ENCODE data around the gene IQSEC1. TPM values are rescaled to one million over a fixed set of nuclear protein-coding genes. Genes with fewer than 3 reads are reported as not detected.

Gene IQSEC1
- total and polyA plus RNA-seq, 9 of the 15 experiments (the other 6 are each of a cell fraction or from before 2014, with no cell fraction given) = 0.56 to 39.0 (median 6.8) TPM

DNA sequence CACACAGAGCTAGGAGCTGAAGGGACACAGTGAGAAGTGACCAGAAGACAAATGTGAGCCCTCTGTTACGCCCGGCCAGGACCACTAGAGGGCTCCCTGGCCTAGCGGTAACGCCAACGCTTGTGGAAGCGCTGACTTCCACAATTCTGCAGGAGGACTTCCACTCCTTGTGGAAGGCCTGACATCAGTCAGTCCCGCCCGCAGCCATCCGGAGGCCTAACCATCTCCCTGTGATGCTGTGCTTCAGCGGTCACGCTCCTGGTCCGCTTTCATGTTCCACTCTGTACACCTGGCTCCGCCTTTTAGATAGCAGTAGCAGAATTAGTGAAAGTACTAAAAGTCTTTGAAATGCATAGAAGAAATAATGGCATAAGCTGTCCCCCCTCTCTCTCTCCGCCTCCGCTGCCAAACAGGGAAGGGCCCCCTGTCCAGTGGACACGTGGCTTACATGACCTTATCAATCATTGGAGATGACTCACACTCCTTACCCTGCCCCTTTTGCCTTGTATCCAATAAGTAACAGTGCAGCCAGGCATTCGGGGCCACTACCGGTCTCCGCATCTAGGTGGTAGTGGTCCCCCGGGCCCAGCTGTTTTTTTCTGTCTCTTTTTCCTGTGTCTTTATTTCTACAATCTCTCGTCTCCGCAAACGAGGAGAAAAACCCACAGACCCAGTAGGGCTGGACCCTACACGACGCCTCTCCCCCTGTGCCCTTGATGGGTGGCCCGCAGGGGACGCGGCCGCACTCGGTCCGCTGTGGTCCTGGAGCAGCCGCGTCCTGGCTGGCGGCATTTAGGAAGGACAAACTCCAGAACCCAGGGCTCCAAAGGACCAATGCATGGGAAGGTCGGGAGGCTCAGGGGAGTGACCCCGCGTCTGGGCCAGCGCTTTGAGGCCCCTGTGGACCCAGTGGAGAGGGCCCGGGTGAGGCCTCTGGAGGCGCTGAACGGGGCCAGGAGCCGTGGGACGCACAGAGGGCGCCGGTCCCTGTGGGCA lies 204.9 kb downstream of the IQSEC1 start (continued):
- TF ChIP-seq, protein P1, sequence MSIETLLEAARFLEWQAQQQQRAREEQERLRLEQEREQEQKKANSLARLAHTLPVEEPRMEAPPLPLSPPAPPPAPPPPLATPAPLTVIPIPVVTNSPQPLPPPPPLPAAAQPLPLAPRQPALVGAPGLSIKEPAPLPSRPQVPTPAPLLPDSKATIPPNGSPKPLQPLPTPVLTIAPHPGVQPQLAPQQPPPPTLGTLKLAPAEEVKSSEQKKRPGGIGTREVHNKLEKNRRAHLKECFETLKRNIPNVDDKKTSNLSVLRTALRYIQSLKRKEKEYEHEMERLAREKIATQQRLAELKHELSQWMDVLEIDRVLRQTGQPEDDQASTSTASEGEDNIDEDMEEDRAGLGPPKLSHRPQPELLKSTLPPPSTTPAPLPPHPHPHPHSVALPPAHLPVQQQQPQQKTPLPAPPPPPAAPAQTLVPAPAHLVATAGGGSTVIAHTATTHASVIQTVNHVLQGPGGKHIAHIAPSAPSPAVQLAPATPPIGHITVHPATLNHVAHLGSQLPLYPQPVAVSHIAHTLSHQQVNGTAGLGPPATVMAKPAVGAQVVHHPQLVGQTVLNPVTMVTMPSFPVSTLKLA (conservative IDR thresholded peaks at IDR 0.05) = peak; percentile 98 to 99
- TF ChIP-seq GABPB1 (CRISPR knock-in tag; IDR thresholded peaks at IDR 0.05) = peak; percentile 78
- TF ChIP-seq CBFB (CRISPR knock-in tag; IDR thresholded peaks at IDR 0.05) = peak; percentile 27; the same call in 1 of the 2 replicates
- TF ChIP-seq ARHGAP35 (IDR thresholded peaks at IDR 0.05; ENCODE audit: partially characterized antibody) = no peak
- TF ChIP-seq SP1 (CRISPR knock-in tag; IDR thresholded peaks at IDR 0.05) = peak; percentile 89
- peak; percentile 73 for TF ChIP-seq SMAD4 (CRISPR knock-in tag; conservative IDR thresholded peaks at IDR 0.05)
- TF ChIP-seq, protein P2, sequence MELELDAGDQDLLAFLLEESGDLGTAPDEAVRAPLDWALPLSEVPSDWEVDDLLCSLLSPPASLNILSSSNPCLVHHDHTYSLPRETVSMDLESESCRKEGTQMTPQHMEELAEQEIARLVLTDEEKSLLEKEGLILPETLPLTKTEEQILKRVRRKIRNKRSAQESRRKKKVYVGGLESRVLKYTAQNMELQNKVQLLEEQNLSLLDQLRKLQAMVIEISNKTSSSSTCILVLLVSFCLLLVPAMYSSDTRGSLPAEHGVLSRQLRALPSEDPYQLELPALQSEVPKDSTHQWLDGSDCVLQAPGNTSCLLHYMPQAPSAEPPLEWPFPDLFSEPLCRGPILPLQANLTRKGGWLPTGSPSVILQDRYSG (tag; conservative IDR thresholded peaks at IDR 0.05; ENCODE audit: low read depth) = peak; percentile 38; the same call in 1 of the 2 replicates
- no peak for TF ChIP-seq EWSR1 (IDR thresholded peaks at IDR 0.05; ENCODE audit: borderline replicate concordance, low read depth, partially characterized antibody)
- TF ChIP-seq STAT5A (IDR thresholded peaks at IDR 0.05; ENCODE audit: borderline replicate concordance, low read length) = no peak
- TF ChIP-seq, protein P3, sequence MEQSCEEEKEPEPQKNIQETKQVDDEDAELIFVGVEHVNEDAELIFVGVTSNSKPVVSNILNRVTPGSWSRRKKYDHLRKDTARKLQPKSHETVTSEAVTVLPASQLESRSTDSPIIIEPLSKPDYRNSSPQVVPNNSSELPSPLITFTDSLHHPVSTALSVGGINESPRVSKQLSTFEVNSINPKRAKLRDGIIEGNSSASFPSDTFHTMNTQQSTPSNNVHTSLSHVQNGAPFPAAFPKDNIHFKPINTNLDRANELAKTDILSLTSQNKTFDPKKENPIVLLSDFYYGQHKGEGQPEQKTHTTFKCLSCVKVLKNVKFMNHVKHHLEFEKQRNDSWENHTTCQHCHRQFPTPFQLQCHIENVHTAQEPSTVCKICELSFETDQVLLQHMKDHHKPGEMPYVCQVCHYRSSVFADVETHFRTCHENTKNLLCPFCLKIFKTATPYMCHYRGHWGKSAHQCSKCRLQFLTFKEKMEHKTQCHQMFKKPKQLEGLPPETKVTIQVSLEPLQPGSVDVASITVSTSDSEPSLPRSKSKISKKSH (CRISPR knock-in tag; IDR thresholded peaks at IDR 0.05) = no peak
- TF ChIP-seq PCBP1 (IDR thresholded peaks at IDR 0.05; ENCODE audit: low read depth, low read length, poor library complexity, severe bottlenecking) = no peak
- peak; percentile 50; the same call in 1 of the 2 replicates for TF ChIP-seq GTF2F1 (IDR thresholded peaks at IDR 0.05; ENCODE audit: low read depth, low read length)
- TF ChIP-seq, protein P4, sequence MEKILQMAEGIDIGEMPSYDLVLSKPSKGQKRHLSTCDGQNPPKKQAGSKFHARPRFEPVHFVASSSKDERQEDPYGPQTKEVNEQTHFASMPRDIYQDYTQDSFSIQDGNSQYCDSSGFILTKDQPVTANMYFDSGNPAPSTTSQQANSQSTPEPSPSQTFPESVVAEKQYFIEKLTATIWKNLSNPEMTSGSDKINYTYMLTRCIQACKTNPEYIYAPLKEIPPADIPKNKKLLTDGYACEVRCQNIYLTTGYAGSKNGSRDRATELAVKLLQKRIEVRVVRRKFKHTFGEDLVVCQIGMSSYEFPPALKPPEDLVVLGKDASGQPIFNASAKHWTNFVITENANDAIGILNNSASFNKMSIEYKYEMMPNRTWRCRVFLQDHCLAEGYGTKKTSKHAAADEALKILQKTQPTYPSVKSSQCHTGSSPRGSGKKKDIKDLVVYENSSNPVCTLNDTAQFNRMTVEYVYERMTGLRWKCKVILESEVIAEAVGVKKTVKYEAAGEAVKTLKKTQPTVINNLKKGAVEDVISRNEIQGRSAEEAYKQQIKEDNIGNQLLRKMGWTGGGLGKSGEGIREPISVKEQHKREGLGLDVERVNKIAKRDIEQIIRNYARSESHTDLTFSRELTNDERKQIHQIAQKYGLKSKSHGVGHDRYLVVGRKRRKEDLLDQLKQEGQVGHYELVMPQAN (IDR thresholded peaks at IDR 0.05; ENCODE audit: borderline replicate concordance) = peak; percentile 92; the same call in 1 of the 2 replicates
- TF ChIP-seq, protein P5, sequence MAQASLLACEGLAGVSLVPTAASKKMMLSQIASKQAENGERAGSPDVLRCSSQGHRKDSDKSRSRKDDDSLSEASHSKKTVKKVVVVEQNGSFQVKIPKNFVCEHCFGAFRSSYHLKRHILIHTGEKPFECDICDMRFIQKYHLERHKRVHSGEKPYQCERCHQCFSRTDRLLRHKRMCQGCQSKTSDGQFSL (CRISPR knock-in tag; IDR thresholded peaks at IDR 0.05) = 0 out of 2 replicates have a peak, but pooled peaks have one; percentile 40
- TF ChIP-seq, protein P5 (tag; IDR thresholded peaks at IDR 0.05) = no peak
- TF ChIP-seq, protein P6, sequence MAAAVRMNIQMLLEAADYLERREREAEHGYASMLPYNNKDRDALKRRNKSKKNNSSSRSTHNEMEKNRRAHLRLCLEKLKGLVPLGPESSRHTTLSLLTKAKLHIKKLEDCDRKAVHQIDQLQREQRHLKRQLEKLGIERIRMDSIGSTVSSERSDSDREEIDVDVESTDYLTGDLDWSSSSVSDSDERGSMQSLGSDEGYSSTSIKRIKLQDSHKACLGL (CRISPR knock-in tag; IDR thresholded peaks at IDR 0.05; ENCODE audit: borderline replicate concordance, poor library complexity, severe bottlenecking) = peak; percentile 37
- peak; percentile 69 for TF ChIP-seq POLR2A (conservative IDR thresholded peaks at IDR 0.05)
